Suprapubic skin (tissue), 3 donors: Measurements from ENCODE around the gene SCARB1.

Experiments
- POLR2AphosphoS5 ChIP-seq, 3 donors: sonication (generic); formaldehyde crosslinking; IDR thresholded peaks; one replicate each; pipeline ENCODE4 v1.6.1; 2017; ENCODE audit warnings: antibody characterized with exemption in 3 of 3
- TF ChIP-seq, protein P1 (sequence below), 2 donors: fragments of 200-600 bp in 1 of 2; fragments of 450-650 bp in 1 of 2; sonication (generic) in 1 of 2; IDR thresholded peaks; one replicate each; pipeline ENCODE4 v1.5.1; 2016 to 2019; ENCODE audit warnings: antibody characterized with exemption in 2 of 2, mild to moderate bottlenecking in 1 of 2, moderate library complexity in 1 of 2

DNA sequence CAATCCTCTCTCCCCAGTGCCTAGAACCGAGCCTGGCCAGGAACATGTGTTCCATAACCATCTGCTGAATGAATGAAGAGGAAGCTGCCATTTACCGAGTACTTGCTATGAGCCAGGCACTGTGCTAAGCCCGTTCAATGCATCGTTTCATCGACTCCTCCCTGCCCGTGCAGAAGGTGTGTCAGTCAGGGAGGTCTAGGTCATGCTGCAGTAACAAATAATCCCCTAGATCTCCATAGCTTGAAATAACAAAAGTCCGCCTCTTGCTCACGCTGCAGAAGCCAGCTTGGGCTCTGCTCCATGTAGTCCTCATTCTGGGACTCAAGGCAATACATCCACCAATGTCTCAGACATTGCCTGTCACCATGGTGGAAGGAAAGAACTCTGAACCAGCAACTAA lies 101.3 kb downstream of the SCARB1 start:
- TF ChIP-seq, protein P1, sequence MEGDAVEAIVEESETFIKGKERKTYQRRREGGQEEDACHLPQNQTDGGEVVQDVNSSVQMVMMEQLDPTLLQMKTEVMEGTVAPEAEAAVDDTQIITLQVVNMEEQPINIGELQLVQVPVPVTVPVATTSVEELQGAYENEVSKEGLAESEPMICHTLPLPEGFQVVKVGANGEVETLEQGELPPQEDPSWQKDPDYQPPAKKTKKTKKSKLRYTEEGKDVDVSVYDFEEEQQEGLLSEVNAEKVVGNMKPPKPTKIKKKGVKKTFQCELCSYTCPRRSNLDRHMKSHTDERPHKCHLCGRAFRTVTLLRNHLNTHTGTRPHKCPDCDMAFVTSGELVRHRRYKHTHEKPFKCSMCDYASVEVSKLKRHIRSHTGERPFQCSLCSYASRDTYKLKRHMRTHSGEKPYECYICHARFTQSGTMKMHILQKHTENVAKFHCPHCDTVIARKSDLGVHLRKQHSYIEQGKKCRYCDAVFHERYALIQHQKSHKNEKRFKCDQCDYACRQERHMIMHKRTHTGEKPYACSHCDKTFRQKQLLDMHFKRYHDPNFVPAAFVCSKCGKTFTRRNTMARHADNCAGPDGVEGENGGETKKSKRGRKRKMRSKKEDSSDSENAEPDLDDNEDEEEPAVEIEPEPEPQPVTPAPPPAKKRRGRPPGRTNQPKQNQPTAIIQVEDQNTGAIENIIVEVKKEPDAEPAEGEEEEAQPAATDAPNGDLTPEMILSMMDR (IDR thresholded peaks at IDR 0.05): no peak
- TF ChIP-seq POLR2AphosphoS5 (IDR thresholded peaks at IDR 0.05): no peak
